MCF 10A (cell line): ENCODE measurements around the gene UBAC1. TPM values are rescaled to one million over a fixed set of nuclear protein-coding genes. Genes with fewer than 3 reads are reported as not detected.

Experiments used
- BruUV-seq: library from RNA; stranded (reverse); fragments of 400-500 nt; replicated peaks from 2 replicates; lab custom pipeline; 2021; lab: Mats Ljungman, UMichigan
- CTCF ChIA-PET: fragments of 300-600 bp; sonication (Branson Sonifier 250); formaldehyde crosslinking; extraction: SDS; loops from one replicate; lab custom pipeline; 2021; ENCODE audit warnings: antibody characterized with exemption, inconsistent platforms; lab: Yijun Ruan, JAX
- POLR2A ChIA-PET: fragments of 300-600, 350-650 bp; sonication (Branson Sonifier 250); formaldehyde crosslinking; extraction: SDS; loops from one replicate; lab custom pipeline; 2020; ENCODE audit warnings: antibody characterized with exemption, inconsistent platforms; lab: Yijun Ruan, JAX
- DNase-seq: peaks from one replicate; pipeline ENCODE4 v3.0.0-alpha.2; 2018; ENCODE audit not compliant: unreplicated experiment
- H3K27ac Mint-ChIP-seq: one replicate; pipeline ENCODE4 v1.8.0; 2022; ENCODE audit warnings: mild to moderate bottlenecking, low read depth, mixed read lengths; ENCODE audit not compliant: unreplicated experiment
- H3K27me3 Mint-ChIP-seq: one replicate; pipeline ENCODE4 v1.8.0; 2022; ENCODE audit warnings: mixed read lengths; ENCODE audit not compliant: insufficient read depth, unreplicated experiment
- H3K36me3 Mint-ChIP-seq: one replicate; pipeline ENCODE4 v1.8.0; 2022; ENCODE audit warnings: mild to moderate bottlenecking, moderate library complexity, mixed read lengths; ENCODE audit not compliant: insufficient read depth, unreplicated experiment
- H3K4me1 Mint-ChIP-seq: one replicate; pipeline ENCODE4 v1.8.0; 2022; ENCODE audit warnings: mixed read lengths; ENCODE audit not compliant: insufficient read depth, unreplicated experiment
- H3K4me3 Mint-ChIP-seq: one replicate; pipeline ENCODE4 v1.8.0; 2022; ENCODE audit warnings: mild to moderate bottlenecking, moderate library complexity, mixed read lengths; ENCODE audit not compliant: unreplicated experiment
- H3K9me3 Mint-ChIP-seq: one replicate; pipeline ENCODE4 v1.8.0; 2022; ENCODE audit warnings: mixed read lengths; ENCODE audit not compliant: unreplicated experiment
- intact Hi-C: fragments of 100-400 bp; cut with micrococcal nuclease; formaldehyde crosslinking; loops from 2 replicates; pipeline ENCODE4 v1.14.1; 2022
- total RNA-seq: library from RNA; stranded (reverse); gene quantifications from 2 replicates; pipeline ENCODE4 v1.2.3, GENCODE V29; 2022
- TF ChIP-seq, protein P1 (sequence below): fragments of 200-600 bp; IDR thresholded peaks from one replicate; pipeline ENCODE4 v1.8.0; 2022; ENCODE audit warnings: antibody characterized with exemption, mild to moderate bottlenecking; ENCODE audit not compliant: unreplicated experiment

Gene UBAC1
- total RNA-seq, 1 experiment from 2014 or later: 34.7 TPM

DNA sequence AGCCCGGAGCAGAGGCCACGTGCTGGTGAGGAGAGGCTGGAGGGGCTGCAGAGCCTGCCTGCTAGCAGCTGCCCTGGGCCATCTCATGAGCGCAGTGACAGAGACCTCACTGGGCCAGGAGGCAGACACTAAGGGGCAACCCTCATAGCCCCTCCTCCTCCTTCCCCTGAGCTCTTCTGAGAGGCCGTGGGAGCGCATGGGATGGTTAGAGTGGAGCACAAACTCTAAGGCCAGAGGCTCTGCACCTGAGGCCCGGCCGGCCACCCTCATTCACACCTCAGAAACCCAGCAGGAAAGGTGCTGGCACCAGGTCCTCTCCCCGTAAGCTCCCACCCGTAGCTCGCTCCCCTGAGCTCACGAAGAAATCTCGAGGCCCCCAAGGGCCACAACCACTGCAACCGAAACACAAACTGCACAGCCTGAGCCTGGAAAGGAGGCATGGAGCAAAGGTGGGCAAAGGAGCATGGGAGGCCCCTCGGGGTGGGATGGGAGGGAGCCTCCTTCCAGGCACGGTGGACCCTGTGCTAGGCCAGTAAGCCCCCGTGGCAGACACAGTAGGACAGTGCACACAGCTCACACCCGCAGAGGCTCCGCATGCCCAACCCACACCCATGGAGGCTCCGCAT lies 71.5 kb downstream of the UBAC1 start:
- peaks cover 2% of the 10 kb centered on the region for H3K9me3 Mint-ChIP-seq
- ChIA-PET CTCF (interaction anchor here (2.9 kb wide), 1 partner anchor 24 kb away, joined by 18 read pairs; no protein-coding TSS in a partner anchor), POLR2A (interaction anchor here (0.6 to 3.0 kb wide), 3 partner anchors 11 to 877 kb away, joined by 3 to 39 read pairs (median 3); no protein-coding TSS in a partner anchor)
- no peaks in the 10 kb centered on the region for H3K27me3 Mint-ChIP-seq
- DNase-seq: no peak
- no TSS peak for BruUV-seq
- peak overlapping the region; percentile 50 for H3K4me3 Mint-ChIP-seq
- TF ChIP-seq, protein P1, sequence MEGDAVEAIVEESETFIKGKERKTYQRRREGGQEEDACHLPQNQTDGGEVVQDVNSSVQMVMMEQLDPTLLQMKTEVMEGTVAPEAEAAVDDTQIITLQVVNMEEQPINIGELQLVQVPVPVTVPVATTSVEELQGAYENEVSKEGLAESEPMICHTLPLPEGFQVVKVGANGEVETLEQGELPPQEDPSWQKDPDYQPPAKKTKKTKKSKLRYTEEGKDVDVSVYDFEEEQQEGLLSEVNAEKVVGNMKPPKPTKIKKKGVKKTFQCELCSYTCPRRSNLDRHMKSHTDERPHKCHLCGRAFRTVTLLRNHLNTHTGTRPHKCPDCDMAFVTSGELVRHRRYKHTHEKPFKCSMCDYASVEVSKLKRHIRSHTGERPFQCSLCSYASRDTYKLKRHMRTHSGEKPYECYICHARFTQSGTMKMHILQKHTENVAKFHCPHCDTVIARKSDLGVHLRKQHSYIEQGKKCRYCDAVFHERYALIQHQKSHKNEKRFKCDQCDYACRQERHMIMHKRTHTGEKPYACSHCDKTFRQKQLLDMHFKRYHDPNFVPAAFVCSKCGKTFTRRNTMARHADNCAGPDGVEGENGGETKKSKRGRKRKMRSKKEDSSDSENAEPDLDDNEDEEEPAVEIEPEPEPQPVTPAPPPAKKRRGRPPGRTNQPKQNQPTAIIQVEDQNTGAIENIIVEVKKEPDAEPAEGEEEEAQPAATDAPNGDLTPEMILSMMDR: no peak
- H3K4me1 Mint-ChIP-seq: peaks cover 69% of the 10 kb centered on the region
- intact Hi-C loops: no loop called here
- H3K27ac Mint-ChIP-seq: peak overlapping the region; percentile 72
- H3K36me3 Mint-ChIP-seq: peaks cover 6% of the 10 kb centered on the region

- POLR2A ChIA-PET: interaction anchor here (3.0 kb wide), 1 partner anchor 17 kb away, joined by 39 read pairs; no protein-coding TSS in a partner anchor
- Mint-ChIP-seq H3K9me3 (no peaks in the 10 kb centered on the region), H3K4me1 (peaks cover 73% of the 10 kb centered on the region), H3K27ac (no peak overlapping the region), H3K36me3 (peaks cover 6% of the 10 kb centered on the region), H3K4me3 (no peak overlapping the region), H3K27me3 (no peaks in the 10 kb centered on the region)
- no peak for DNase-seq
- no TSS peak for BruUV-seq
- intact Hi-C loops: no loop called here
- CTCF ChIA-PET: interaction anchor here (0.6 to 2.9 kb wide), 2 partner anchors 23 to 804 kb away, joined by 4 to 18 read pairs; no protein-coding TSS in a partner anchor
- TF ChIP-seq, protein P1: no peak
Observed at GRCh38 chr9:135888766-135889394, 72.3 kb downstream of the UBAC1 start.

DNA sequence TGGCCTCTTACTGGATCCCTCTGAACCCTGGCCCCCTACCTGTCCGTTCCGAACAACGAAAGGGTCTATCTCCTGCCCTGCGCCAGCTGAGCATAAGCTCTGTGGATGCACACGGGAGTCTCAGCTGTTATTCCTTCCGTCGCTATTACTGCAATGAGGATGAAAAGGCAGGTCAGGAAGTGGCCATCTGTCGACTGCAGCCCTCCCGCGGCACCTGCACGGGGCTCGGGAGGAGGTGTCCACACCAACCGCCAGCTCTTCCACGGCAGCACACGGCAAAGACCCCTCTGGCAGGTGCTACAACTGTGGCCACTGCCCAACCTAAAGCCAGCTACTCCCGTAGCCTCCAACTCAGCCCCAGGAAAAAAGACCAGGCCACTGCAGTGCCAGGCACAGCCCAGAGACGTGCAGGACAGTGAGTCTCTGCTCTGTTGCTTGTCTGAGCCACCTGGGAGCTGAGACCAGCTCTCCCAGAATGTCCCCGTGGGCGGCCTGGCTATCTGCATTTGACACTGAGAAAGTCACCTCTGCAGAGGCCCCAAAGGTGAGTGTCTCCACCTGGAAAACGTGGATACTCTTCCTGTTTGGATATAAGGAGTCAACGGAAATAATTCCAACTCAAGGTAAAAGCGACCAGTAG lies 72.9 kb downstream of the UBAC1 start:
- CTCF ChIA-PET: no interaction called here

More for the DNA sequence above, 72.9 kb downstream of the UBAC1 start:
- BruUV-seq: no TSS peak
- TF ChIP-seq, protein P1: no peak
- H3K27me3 Mint-ChIP-seq: no peaks in the 10 kb centered on the region
- no peak overlapping the region for H3K4me3 Mint-ChIP-seq
- peaks cover 68% of the 10 kb centered on the region for H3K4me1 Mint-ChIP-seq
- no peak for DNase-seq
- peaks cover 6% of the 10 kb centered on the region for H3K36me3 Mint-ChIP-seq
- H3K9me3 Mint-ChIP-seq: no peaks in the 10 kb centered on the region
- no peak overlapping the region for H3K27ac Mint-ChIP-seq
- intact Hi-C loops: no loop called here
- POLR2A ChIA-PET: interaction anchor here (0.7 to 1.5 kb wide), 2 partner anchors 15 to 17 kb away, joined by 3 to 5 read pairs; no protein-coding TSS in a partner anchor
